ENCODE data around the gene ARL8A.
"Not testable (repeated sequence)": the region's sequence is repeated elsewhere in the genome, so short reads cannot be mapped to it uniquely, and the experiment has no call there.

GRCh38 chr1:202180751-202181139 lies 36.2 kb upstream of the ARL8A start:
- TF ChIP-seq POLR2AphosphoS5, POLR2A (IDR thresholded peaks at IDR 0.05): not testable (repeated sequence)
- TF ChIP-seq, protein P1, sequence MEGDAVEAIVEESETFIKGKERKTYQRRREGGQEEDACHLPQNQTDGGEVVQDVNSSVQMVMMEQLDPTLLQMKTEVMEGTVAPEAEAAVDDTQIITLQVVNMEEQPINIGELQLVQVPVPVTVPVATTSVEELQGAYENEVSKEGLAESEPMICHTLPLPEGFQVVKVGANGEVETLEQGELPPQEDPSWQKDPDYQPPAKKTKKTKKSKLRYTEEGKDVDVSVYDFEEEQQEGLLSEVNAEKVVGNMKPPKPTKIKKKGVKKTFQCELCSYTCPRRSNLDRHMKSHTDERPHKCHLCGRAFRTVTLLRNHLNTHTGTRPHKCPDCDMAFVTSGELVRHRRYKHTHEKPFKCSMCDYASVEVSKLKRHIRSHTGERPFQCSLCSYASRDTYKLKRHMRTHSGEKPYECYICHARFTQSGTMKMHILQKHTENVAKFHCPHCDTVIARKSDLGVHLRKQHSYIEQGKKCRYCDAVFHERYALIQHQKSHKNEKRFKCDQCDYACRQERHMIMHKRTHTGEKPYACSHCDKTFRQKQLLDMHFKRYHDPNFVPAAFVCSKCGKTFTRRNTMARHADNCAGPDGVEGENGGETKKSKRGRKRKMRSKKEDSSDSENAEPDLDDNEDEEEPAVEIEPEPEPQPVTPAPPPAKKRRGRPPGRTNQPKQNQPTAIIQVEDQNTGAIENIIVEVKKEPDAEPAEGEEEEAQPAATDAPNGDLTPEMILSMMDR (IDR thresholded peaks at IDR 0.05 in 8 of 11, conservative IDR thresholded peaks at IDR 0.05 in 3 of 11), result not testable (repeated sequence)
